ENCODE measurements around the gene VWA5B2.

- TF ChIP-seq POLR2A (IDR thresholded peaks at IDR 0.05; ENCODE audit: extremely low read depth, insufficient read length) = no peak
- TF ChIP-seq CTCF (IDR thresholded peaks at IDR 0.05; ENCODE audit: low read depth, low read length) = no peak
These were observed 28.6 kb upstream of the VWA5B2 start for GRCh38 chr3:184200825-184201224.
